SHP77 treated with DMSO at 0.1 percent for 48 hours (cell line): ENCODE results near the gene RPL36AL.
A peak's percentile ranks its signal among the peaks of the same experiment; 100 is the strongest.
"Not testable (repeated sequence)": the region's sequence is repeated elsewhere in the genome, so short reads cannot be mapped to it uniquely, and the experiment has no call there.

Experiments
- DNase-seq: peaks from one replicate; lab custom pipeline; 2025; lab: John Stamatoyannopoulos, UW

Gene RPL36AL

DNA sequence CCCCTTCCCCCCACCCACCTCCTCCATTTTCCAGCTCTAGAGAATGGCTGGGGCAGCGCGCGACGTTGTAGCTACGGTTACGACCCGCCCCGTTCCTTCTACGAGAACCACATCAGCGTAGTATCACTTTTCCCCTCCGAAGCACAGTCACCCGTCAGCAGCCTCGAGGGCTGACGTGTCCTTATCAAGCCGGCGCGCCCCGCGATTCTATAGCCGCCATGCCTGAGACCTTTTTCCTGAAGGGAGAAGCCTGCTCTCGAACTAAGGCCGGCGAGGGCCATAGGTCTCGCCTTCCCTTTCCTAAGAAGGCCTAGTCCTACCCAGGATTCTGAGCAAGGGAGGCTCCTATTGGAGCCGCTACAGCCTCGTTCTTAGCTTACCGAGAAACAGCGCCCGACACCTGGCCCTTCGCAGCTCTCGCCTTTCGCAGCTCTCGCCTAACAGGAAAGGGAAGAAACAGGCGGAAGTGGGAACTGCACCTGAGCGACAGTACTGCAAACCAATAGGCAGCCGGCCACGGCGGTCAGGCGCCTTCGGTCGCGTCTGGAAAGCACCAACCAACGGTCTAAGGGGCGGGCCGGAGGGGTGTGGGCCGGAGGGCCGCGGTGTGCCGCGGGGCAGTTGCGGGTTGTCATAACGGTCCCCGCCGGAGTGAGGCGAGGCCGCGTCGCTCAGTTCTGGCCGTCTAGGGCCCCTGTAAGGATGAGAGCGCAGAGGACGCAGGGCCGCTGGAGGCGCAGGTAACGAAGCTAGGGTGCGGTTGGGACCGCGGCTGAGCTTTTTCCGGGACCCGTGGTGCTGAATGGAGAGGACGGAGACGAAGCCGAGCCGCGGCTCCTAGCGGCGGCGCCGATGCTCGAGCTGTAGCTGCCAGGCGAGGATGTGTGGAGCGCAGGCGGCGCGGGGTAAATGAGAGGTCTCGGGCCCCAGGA, at the start of gene RPL36AL, which contains the start of gene MGAT2:
TSS of gene RPL36AL (minus strand) at position 445 of the 932 bp plus-strand sequence. CDS start 1,522 bp downstream, outside the sequence.
TSS of gene MGAT2 (plus strand) at position 618 of the 932 bp plus-strand sequence. CDS start 470 bp downstream, outside the sequence.
- DNase-seq: peak; percentile 100

DNA sequence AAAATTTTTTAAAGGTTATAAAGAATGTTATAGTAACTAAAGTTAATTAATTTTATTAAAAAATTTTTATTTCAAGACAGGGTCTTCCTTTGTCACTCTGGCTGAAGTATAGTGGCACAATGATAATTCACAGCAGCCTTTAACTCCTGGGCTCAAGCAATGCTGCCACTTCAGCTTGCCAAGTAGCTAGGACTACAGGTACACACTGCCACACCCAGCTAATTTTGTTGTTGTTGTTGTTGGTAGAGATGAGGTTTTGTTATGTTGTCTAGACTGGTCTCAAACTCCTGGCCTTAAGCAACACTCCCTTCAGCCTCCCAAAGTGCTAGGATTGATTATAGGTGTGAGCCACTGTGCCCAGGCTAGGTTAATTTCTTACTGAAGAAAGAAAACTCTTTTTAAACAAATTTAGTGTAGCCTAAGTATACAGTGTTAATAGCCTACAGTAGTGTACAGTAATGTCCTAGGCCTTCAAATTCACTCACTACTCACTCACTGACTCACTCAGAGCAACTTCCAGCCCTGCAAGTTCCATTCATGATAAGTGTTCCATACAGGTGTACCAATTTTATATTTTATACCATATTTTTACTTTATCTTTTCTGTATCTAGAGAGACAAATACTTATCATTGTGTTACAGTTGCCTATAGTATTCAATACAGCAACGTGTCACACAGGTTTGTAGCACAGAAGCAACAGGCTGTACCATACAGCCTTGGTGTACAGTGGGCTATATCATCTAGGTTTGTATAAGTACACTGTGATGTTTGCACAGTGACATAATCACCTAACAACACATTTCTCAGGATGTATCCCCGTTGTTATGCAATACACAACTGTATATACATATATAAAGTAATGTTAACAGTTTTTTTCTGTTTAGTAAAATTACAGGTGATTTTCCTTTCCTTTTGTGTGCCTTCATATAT, 39.4 kb upstream of the RPL36AL start:
- no peak for DNase-seq

DNA sequence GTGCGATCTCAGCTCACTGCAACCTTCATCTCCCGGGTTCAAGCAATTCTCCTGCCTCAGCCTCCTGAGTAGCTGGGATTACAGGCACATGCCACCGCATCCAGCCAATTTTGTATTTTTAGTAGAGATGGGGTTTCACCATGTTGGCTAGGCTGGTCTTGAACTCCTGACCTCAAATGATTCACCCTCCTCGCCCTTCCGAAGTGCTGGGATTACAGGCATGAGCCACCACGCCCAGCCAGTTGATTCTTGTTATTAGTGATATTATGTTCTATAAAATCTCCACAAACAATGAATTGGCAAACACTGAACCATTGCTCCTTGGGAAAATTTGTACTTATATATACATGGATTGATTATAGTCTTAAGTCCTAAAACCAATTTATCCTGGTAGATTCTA, 37.1 kb upstream of the RPL36AL start:
- not testable (repeated sequence) for DNase-seq

DNA sequence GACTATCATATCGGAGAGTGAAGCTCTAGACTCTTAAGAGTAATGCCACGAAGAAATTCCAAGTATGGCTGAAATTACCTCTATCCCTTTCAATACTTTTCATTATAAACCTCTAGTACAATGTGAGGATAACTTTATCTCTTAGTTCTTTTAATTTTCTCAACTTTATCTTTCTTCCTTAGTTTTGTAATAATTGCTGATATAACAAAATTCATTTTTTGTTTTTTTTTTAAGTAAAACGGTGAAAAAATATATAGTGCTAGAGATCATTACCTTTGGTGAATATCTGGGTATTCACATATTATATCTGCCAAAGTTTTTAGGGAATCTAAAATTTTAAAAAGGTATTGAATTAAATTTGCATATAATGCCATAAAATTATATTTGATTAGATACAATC, 34.1 kb upstream of the RPL36AL start:
- no peak for DNase-seq

DNA sequence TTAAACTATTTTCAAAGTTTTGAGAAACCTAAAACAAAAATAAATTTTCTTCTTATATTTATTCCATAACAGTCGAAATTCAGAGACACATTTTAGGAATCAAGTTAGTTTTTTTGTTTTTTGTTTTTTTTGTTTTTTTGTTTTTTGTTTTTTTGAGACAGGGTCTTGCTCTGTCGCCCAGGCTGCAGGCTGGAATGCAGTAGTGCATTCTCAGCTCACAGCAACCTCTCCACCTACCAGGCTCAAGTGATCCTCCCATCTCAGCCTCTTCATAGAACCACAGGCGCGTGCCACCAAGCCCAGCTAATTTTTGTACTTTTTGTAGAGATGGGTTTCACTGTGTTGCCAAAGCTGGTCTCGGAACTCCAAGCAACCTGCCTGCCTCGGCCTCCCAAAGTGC, 33.1 kb upstream of the RPL36AL start:
- DNase-seq: no peak

DNA sequence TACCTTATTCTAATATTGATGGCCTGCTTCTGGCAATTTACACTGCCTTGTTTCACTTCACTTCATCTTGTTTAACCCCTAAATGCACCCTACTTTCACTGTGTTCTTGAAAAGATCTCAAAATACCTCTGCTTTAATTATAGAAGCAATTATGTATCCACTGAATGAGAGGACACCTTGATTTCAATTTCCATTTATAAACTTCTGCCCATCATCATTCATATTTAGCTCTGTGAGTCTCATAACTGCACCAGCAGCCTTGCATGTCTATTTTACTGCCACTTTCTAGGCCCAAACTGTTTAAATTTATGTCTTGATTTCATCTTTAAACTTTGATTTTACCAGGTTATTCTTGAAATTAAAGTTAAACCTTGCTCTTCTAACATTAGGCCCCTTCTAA, 21.7 kb upstream of the RPL36AL start:
- no peak for DNase-seq

DNA sequence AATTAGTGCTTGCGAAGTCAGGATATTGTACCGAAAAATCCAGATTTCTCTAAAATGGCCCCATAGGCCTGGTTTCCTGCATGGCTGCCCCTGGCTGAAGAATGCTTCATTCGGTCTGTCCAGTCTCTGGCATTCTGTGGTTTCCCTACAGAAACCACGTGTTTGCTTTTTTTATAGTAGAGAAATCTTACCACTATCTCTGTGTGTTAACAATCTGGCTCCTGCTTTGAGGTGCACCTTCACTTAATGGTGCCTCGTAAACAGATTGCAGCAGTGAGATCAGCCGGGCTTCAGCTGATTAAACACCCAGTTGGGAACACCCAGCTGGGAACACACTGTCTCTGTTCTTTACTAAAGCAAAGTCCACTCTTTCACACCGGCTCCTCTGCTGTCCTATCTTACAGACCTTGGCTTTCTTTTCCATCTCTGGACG, 21.3 kb upstream of the RPL36AL start:
- no peak for DNase-seq

DNA sequence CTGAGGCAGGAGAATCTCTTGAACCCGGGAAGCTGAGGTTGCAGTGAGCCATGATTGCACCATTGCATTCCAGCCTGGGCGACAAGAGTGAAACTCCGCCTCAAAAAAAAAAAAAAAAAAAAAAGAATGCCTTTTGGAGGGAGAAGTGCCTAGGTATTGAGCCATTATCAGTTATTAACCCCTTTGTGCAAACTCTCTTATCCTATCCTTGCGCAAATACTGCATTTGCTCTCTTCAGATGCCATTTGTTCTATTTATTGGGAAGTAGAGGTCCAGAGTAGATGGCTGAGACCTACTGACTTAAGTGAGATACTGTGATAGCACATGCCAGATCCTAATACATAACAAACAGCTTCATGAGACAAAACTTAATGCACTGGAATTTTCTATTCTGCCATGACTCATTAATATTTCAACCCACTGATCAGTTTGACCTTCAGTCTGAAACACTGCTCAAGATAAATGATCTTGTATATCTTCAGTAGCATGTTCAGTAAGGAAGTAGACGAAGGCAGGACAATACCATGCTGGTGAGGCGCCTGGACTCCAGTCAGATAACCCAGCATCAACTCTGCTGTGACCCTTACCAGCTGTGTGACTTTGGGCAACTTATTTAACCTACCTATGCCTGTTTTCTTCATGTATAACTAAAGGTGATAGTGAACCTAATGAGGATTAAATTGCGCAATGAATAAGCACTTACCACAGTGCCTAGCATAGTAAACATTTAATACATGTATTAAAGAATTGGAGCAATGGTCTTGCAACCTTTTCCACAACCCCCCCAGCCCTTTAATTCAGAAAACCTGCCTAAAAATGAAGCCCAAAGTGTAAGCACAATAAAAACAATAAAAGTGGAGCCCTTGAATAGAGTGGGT, 20.4 kb upstream of the RPL36AL start:
- no peak for DNase-seq

DNA sequence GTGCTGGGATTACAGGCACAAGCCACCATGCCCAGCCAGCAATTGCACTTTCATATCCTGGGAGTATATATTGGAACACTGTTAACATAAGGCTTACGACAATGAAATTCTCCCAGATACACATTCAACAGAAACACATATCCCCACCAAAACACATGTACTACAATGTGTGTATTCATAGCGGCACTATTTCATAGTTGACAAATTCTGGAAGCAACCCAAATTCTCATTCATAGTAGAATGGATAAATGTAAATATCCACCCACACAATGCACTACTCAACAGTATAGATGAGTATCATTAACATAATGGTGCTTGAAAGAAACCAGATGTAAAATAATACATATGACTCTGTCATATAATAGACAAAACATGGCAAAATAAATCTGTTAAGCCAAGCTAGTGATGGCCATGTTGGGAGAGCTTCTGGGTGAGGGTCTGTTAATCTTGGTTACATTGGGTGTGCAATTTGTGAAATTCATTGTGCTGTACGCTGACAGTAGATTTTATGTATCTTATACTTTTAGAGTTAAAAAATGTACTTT, 17.2 kb upstream of the RPL36AL start:
- no peak for DNase-seq

DNA sequence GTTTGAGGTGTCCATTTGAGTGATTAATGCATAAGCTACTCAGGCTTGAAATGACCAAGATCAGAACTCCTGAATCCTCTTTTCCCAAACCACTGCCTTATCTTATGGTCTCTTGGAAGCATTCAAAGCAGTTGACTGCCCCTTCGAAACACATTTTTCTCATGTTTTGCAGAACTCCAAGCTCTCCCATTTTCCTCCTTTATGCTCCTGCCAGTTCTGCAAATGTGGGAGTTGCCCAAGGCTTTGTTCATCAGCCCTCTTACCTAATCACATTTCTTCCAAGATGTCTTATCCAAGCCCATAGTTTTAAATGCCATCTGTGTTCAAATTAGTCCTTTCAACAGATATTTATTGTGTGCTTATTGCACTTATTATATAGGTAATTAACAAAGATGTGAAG, 16.4 kb upstream of the RPL36AL start:
- no peak for DNase-seq

DNA sequence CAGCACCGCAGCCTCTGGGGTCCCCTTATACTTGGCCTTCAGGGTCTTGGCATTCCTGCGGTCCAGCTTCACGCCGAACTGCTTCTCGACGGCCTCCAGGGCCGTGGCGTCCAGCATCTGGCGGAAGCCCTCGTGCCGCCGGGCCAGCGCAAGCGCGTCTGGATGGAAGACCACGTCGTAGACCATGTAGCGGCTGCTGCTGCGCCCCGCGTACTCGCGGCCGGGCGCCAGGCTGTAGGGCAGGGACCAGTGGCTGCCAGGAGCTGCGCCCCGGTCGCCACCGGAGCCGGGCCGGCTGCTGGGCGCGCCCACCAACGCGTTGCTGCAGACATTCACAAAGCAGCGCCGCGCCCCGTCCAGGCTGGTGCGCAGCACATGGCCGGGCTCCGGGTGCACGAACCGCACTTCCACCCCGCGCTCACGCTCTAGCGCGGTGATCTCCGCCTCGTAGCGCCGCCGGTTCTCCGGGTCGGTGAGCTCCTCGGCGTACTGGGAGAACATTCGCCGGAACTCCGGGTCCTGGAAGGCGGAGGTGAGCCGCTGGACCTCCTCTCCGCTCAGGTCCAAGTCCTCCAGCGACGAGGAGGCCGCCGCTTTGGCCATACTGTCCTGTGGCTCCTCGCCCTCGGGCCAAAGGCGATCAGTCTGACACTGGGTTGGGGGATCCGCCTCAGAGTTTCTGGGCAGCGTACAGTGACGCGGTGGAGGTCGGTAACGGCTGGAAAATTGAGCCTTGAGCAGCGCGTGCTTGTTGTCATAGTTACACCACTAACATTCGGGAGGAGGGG, 14.3 kb upstream of the RPL36AL start, which contains the start of gene DNAAF2:
TSS of gene DNAAF2 (minus strand) at position 698 of the 788 bp plus-strand sequence. CDS start at position 603, 95 bp downstream.
- DNase-seq: peak; percentile 30

DNA sequence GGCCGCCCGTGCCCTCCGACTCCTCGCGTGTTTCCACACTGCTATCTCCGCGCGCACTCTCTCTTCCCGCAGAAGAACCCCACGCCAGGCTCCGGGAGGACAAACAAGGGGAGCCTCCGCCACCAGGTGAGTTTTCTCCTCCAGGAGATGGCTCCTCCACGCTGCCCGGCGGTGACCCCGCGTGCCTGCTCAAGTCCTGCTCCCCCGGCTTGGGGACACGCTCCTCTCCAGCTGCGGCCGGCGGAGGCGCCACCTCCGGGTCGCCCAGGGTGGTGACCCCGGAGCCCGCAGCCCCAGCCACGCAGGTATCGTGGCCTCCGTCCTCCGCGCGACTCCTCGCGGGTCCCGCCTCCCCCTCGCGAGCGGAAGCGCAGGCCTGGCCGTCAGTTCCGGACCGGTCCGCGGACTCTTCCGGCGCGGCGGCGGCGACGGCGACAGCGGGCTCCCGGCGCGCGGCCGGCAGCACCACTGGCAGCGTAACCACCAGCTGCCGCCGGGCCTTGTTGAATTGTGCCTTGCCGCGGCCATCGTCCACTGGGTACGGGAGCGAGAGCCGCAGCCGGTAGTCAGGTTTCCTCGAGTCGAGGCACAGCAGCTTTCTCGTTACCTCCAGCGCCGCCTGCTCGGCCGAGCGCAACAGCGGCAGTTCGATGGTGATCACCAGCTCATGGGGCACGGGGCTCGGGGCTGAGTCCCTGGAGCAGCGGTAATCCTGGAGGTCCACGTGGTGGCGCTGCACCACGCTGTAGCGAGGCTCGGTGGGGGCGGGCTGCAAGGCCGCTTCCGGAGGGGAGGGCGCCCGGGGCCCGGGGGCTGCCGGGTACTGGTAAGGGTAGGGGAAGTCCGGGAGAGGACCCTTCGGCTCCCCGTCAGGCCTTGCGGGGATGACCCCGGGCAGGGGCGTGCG, 13.5 kb upstream of the RPL36AL start:
- DNase-seq: peak; percentile 84

DNA sequence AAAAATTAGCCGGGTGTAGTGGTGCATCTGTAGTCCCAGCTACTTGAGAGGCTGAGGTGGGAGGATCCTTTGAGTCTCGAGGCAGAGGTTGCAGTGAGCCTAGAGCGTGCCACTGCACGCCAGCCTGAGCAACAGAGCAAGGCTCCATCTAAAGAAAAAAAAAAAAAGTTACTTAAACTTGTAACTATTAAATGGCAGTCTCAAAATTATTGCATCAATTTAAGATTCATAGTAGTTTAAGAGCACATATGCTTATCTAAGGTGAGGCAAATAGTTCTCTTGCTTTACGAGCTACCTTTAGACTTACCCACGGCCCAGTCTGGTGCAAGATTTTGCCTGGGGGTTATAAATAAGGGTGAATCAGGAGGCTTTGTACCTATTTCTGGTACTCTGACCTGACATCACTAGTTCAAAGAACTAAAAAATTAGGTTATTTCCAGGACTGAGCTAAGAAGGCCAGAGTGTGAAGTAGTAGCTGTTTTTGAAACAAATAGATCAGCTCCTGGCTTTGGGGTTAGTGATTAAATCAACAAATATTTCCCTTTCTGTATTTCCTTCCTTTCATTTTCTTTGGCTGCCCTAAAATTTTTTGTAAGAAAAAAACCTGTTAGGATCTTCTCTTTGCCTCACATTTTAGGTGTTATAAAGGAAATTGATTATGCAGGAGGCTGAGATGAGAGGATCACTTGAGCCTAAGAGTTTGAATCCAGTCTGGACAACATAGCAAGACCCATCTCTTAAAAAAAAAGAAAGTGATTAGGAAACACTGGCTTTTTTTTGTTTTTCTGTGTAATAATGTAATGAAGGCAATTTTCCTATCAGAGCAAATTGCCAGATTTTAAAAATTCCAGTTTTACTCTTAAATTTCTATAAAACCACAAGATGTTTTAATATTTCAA, 3.8 kb upstream of the RPL36AL start:
- no peak for DNase-seq

DNA sequence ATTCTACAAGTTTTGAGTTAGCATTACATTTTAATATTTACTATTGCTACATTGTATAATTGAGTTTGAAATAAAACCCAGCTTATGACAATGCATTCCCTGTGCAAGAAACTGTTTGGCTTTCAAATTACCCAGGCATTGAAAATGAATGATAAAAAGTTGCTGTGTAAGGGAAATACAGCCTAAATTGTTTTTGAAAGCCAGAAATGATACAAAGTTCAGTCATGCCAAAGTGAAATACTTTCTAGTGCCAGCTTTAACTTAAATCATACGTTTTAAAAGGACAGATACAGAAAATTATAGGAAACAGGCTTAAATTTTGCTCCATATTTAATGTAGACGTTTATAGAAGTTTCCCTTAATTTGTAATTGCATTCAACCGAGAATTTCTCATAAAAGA, 3.0 kb upstream of the RPL36AL start:
- DNase-seq: no peak

DNA sequence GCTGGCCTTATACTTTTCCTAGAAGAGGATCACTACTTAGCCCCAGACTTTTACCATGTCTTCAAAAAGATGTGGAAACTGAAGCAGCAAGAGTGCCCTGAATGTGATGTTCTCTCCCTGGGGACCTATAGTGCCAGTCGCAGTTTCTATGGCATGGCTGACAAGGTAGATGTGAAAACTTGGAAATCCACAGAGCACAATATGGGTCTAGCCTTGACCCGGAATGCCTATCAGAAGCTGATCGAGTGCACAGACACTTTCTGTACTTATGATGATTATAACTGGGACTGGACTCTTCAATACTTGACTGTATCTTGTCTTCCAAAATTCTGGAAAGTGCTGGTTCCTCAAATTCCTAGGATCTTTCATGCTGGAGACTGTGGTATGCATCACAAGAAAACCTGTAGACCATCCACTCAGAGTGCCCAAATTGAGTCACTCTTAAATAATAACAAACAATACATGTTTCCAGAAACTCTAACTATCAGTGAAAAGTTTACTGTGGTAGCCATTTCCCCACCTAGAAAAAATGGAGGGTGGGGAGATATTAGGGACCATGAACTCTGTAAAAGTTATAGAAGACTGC, 1.7 kb upstream of the RPL36AL start:
- DNase-seq: no peak

DNA sequence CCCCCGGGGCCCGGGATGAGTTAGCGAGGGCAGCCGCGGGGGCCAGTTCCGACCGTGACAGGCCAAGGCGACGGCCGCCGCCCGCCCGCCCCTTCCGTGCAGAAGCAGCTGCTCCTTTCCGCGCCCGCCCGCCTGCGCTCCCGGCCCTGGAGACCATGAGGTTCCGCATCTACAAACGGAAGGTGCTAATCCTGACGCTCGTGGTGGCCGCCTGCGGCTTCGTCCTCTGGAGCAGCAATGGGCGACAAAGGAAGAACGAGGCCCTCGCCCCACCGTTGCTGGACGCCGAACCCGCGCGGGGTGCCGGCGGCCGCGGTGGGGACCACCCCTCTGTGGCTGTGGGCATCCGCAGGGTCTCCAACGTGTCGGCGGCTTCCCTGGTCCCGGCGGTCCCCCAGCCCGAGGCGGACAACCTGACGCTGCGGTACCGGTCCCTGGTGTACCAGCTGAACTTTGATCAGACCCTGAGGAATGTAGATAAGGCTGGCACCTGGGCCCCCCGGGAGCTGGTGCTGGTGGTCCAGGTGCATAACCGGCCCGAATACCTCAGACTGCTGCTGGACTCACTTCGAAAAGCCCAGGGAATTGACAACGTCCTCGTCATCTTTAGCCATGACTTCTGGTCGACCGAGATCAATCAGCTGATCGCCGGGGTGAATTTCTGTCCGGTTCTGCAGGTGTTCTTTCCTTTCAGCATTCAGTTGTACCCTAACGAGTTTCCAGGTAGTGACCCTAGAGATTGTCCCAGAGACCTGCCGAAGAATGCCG, 872 bp upstream of the RPL36AL start:
- DNase-seq: peak; percentile 63

DNA sequence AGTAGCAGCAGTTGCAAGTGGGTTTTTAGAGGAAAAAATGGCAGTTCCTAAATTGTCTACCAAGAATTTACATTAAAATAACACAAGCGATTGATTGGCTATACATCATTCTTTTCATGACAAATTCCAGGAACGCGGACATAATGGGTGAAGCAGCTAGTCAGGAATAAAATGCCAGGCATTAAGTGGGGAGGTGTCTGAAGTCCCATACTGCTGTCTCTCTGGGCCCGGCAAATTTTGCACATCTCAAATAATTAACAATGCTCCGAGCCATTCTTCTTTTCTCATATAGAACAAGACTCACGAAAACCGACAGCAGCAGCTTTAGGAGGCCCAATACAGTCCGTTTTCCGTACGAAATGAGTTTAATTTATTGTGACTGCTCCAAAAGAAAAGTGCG, 696 bp downstream of the RPL36AL start:
- no peak for DNase-seq
